Cortex of kidney (tissue), 1 donor: ENCODE results near the gene GAB1.

Source experiments
- DNase-seq: peaks from one replicate; lab custom pipeline; 2025; lab: John Stamatoyannopoulos, UW

Gene GAB1

DNA sequence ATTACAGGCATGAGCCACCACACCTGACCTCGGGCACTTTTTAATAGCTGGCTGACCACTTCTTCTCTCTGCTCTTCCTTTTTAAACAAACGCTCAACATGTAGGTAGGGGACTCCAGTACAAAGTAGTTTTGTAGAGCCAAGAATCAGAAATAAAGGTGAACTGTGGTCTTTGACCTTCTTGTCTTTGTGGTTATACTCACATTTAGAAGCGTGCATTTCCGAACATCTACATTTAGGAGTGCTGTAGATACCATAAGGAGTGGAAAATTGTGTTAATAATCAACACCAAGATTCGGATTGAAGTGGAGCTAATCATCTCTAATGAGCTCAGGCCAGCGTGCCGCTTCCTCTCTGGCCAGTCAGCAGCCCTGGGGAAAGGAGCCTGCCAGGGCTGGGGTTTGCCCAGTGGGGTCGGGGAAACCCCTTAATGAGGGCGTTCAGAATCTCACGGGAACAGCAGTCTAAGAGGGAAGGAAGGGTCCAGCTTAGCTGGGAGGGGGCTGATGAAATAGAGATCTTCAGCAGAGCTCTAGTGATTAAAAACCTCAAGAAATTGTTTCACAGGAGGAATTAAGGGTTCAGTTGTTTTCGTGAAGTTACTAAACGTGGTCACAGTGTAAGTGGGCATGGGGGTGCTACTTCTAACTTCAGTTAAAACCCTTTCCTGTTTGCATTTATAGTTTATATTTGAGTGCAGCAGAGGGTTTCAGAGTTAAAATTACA is 81.2 kb downstream of the GAB1 start:
- DNase-seq = no peak

GRCh38 chr4:143420227-143420626 is 83.6 kb downstream of the GAB1 start:
- no peak for DNase-seq

DNA sequence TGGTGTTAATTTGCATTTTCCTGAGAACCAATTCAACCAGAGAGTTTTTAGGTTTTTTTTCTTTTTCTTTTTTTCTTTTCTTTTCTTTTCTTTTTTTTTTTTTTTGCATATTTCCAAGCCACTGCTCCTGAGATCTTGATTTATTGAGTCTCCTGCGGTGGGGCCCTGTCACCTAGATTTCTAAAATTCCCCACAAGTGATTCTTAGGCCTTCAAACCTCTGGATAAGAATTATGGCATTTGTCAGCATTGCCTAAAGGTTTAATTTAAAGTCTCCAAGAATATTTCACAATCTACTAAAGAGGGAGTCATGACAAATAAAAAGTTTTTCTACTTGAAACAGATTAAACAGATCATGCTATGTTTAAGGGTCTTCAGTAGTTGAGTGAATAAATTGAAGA is 84.9 kb downstream of the GAB1 start:
- DNase-seq = no peak

DNA sequence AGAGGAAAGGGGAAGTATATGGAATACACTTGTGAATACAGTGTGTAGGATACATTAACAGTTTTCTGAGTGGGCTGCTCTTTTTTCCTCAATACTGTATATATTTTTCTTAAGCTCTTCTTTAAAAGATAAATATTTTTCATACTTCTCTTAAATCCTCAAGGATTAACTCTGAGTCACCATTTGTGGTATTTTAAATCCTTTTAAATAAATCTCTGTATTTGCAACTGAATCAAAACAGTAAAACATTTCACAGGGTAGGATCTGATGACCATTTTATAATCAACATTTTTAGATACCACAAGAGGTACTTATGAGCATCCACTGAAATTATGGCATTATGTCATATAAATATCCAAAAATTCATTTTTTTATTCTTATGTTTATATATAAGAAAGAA is 87.6 kb downstream of the GAB1 start:
- DNase-seq = no peak

- DNase-seq = no peak
These were observed 95.0 kb downstream of the GAB1 start for GRCh38 chr4:143431526-143432257.

GRCh38 chr4:143432258-143432591 is 95.5 kb downstream of the GAB1 start:
- no peak for DNase-seq

DNA sequence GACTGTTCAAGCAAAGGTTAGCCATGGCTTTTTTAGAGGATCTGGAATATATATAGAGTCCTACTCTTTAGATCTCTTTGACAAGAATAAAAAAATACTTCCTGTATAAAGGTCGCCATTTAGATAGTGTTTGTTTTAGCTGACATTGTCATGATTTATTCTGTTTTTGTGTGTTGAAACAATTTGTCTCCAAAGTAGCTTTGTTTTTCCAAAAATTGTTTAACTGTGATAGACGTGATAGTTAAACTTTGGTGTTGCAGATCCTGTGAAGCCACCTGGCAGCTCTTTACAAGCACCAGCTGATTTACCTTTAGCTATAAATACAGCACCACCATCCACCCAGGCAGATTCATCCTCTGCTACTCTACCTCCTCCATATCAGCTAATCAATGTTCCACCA is 96.6 kb downstream of the GAB1 start:
- no peak for DNase-seq

GRCh38 chr4:143435955-143436354 is 99.3 kb downstream of the GAB1 start:
- no peak for DNase-seq

- no peak for DNase-seq
These were observed 100.8 kb downstream of the GAB1 start for GRCh38 chr4:143437476-143437875.

DNA sequence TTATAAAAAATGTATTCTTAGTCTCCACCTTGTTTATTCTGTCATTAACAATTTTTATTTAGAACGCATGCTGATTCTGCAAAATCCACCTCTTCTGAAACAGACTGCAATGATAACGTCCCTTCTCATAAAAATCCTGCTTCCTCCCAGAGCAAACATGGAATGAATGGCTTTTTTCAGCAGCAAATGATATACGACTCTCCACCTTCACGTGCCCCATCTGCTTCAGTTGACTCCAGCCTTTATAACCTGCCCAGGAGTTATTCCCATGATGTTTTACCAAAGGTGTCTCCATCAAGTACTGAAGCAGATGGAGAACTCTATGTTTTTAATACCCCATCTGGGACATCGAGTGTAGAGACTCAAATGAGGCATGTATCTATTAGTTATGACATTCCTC is 101.3 kb downstream of the GAB1 start:
- DNase-seq = no peak

- no peak for DNase-seq
These were observed 102.0 kb downstream of the GAB1 start for GRCh38 chr4:143438710-143439109.

GRCh38 chr4:143441109-143441508 is 104.4 kb downstream of the GAB1 start:
- no peak for DNase-seq

DNA sequence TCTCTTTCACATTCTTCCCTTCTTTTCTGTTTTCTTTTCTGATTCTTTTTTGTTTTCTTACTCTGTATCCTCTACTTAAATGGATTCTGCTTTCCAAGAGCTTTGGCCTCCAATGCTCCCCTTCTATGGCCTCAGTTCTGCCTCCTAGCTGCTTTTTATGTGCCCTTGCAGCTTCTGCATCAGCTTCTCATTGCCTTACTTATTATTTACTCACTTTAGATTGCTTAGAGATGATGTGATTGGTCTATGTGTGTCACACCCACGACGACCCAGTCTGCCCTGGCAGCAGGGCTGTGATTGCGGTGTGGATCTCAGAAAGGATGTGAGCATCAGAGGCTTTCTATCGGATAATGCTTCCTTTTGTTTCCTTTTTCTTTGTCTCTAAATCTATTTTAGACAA is 105.0 kb downstream of the GAB1 start:
- DNase-seq = no peak

DNA sequence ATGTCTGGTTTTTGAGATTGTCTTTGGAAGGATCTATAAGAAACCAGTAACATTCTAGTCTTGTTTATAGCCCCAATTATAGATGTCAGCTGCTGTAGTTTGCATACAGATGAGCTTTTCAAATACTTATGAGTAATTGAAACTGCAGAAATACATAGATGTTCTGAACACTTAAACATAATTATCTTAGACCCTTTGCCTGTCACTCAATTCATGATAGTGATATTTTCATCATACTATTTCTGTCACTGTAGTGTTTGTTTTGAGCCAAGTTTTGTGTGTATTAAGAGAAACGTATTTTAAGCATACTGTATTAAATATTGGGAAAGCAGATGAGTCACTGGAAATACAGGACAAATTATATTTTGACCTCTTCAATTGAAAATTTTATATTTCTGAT is 107.1 kb downstream of the GAB1 start:
- no peak for DNase-seq

- DNase-seq = no peak
These were observed 114.5 kb downstream of the GAB1 start for GRCh38 chr4:143451186-143451585.

DNA sequence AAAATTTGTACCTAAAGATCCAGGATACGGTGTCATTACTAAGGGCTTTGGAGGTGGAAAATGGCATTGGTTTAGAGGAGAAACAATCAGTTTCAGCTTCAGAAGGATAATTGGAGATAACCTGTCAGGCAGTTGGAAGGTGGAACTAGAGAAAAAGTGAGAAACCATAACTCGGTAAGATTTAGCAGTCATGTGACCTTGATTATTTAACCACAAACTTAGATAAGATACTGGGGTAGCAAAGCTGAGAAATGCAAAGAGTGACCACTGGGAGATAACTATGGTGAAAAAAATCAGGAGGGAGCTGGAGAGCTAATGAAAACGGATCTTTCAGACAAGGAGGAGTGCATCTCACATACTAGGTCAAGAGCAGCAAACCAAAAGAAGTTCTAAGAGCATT is 118.5 kb downstream of the GAB1 start:
- no peak for DNase-seq

DNA sequence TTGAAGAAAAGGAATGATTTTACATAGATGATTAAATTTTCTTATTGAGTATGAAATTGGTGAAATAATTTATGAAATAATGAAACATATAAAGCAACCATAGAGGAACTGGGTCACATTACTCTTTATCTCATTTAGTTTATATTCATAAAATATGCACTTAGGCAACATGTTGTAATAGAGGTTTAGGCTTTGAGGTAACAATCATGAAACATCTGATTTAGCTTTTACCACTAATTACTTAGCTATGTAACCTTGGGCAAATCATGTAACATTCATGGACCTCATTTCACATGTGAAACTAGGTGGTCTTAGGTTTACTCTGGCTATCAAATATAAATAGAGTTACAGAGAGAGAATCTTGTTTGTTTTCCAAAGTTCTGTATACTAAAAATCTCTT is 122.3 kb downstream of the GAB1 start:
- DNase-seq = no peak

DNA sequence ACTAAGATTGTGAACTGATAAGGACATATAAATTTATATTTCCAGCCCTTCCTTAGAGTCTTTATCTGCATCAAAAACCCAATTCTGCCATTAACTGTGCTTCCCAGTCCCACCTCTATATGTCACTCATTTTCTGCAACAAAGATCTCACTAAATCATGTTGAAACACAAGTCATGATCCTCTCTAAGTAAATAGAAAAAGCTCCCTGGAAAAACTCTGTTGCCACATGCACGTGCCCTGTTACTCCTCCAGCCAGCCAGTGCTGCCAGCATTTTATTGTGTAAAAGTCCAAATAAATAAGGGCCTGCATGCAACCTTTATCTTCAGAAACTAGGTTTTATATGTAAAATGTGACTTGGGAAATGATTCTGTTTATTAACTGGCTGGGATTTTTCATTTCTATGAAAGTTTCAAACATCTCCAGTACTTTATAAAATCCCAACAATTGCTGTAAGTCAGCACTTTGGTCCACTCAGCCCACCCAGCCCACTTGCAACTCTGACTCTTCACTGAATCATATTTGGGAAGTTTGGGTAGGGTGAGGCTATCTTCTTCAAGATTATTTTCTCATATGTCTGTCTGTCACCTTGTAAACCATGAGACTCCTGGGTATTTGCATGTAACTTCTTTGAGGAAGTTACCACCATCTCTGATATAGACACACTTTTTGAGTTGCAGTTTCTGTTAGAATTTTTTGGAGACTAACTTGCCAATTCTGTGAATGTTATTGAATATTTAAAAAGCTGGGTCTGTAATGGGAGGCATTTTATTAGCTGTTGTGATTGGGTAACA is 136.9 kb downstream of the GAB1 start:
- no peak for DNase-seq

- no peak for DNase-seq
These were observed 140.8 kb downstream of the GAB1 start for GRCh38 chr4:143477487-143477886.

DNA sequence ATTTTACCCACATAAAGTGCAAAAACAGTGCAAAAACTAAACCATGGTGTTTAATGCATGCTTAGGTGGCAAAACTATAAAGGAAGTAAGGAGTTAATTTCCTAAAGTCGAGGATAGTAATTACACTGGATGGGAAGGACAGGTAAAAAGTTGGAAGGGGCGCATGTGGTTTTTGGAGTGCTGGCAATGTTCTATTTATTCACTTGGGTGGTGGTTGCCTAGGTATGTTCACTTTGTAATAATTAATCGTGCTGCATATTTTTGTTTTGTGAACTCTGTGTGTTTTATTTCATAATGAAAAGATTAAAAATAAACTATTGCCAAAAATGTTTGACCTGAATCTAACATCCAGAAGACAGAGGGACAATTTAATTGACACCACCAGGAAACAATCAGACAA is 144.7 kb downstream of the GAB1 start:
- DNase-seq = no peak

DNA sequence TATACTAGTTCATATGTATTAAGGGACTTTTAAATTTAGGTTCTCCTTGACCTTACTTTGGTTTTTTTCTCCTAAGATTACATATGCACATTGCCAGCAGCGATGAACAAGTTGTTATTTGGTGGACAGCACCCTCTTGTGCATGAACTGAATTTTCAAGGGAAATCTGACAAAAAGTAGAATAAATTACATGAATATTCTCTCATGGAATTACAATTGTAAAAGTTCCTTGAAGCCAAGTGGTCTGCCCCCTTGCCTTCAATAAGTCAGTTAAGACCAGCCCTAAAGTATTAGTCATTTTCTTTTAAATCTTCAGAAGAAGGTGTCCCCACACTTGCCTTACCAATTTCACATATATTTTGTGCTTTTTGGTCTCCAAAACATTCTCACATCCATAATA is 146.2 kb downstream of the GAB1 start:
- DNase-seq = no peak

DNA sequence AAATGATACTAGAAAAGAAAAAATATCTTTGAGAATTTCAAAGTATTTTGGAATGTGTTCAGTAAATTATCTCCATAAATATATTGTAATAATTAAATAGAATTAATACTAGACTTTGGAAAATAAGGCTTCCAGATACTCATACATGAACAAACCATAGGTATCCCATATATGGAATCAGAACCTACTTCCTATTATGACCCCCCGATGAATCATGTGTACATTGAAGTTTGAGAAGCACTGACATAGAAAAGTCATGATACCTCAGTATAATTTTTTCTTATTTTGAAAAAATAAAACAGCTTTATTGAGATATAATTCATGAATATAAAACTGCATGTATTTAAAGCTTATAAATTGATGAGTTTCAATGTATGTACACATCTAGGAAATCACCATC is 149.6 kb downstream of the GAB1 start:
- no peak for DNase-seq

DNA sequence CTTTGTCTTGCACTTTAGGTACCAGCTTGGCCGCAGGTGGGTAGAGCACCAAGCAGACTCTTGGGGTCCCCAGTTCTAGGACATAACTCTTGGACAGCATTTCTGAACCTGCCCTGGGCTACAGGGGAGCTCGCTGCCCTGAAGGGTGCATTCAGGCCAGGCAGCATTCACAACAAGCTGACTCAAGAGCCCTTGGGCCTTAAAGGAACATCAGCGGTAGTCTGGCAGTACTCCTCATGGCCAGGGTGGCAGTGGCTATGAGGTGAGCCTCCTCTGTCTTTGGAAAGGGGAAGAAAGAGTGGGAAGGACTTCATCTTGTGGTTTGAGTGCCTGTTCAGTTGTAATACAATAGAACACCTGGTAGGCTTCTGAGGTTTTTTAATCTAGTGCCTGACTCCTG is 152.0 kb downstream of the GAB1 start:
- no peak for DNase-seq
